Neuronal stem cell (in vitro differentiated cells): ENCODE data around the gene BCAS3.
"Not testable (repeated sequence)": the region's sequence is repeated elsewhere in the genome, so short reads cannot be mapped to it uniquely, and the experiment has no call there.

Source experiments
- DNase-seq: peaks from one replicate; pipeline ENCODE4 v3.0.0-alpha.2; 2013; ENCODE audit warnings: low spot score
- H2AFZ ChIP-seq: one replicate; pipeline ENCODE4 v1.6.1; 2013; ENCODE audit warnings: mild to moderate bottlenecking, low read length, inconsistent platforms
- H2AK5ac ChIP-seq: 2 replicates; pipeline ENCODE4 v1.6.1; 2013; ENCODE audit warnings: low read depth, mild to moderate bottlenecking, inconsistent platforms, low read length, moderate library complexity, mixed read lengths
- H2BK120ac ChIP-seq: 2 replicates; pipeline ENCODE4 v1.6.1; 2013; ENCODE audit warnings: low read depth, mild to moderate bottlenecking, inconsistent platforms, low read length, moderate library complexity, mixed read lengths
- H2BK12ac ChIP-seq: one replicate; pipeline ENCODE4 v1.6.1; 2013; ENCODE audit warnings: low read length, inconsistent platforms
- H2BK15ac ChIP-seq: 2 replicates; pipeline ENCODE4 v1.6.1; 2013; ENCODE audit warnings: mild to moderate bottlenecking, low read length, inconsistent platforms, mixed read lengths
- H2BK5ac ChIP-seq: one replicate; pipeline ENCODE4 v1.6.1; 2013; ENCODE audit warnings: inconsistent platforms, mild to moderate bottlenecking, low read length, moderate library complexity
- H3K14ac ChIP-seq: one replicate; pipeline ENCODE4 v1.6.1; 2013; ENCODE audit warnings: low read length, inconsistent platforms
- H3K18ac ChIP-seq: 2 replicates; pipeline ENCODE4 v1.6.1; 2013; ENCODE audit warnings: low read length, inconsistent platforms
- H3K23ac ChIP-seq: 2 replicates; pipeline ENCODE4 v1.6.1; 2013; ENCODE audit warnings: low read depth, mild to moderate bottlenecking, mixed read lengths, low read length, inconsistent platforms; ENCODE audit not compliant: poor library complexity
- H3K27ac ChIP-seq: replicated peaks from 3 replicates; pipeline ENCODE4 v1.5.1; 2013; ENCODE audit warnings: low read length, inconsistent platforms
- H3K27me3 ChIP-seq, 3 experiments: 2 replicates each; pipeline ENCODE4 v1.6.1; 2013; ENCODE audit warnings: low read length in 3 of 3, mild to moderate bottlenecking in 2 of 3, inconsistent platforms in 1 of 3, low read depth in 1 of 3, mixed read lengths in 1 of 3, moderate library complexity in 1 of 3; ENCODE audit not compliant: control insufficient read depth in 3 of 3, insufficient read depth in 3 of 3
- H3K36me3 ChIP-seq, 2 donors: replicated peaks in 1 of 2; 2 replicates each; pipeline ENCODE4 v1.6.1; 2013; ENCODE audit warnings: low read length in 2 of 2; ENCODE audit not compliant: control insufficient read depth in 2 of 2, insufficient read depth in 2 of 2
- H3K4ac ChIP-seq: 2 replicates; pipeline ENCODE4 v1.6.1; 2013; ENCODE audit warnings: inconsistent platforms, mild to moderate bottlenecking, low read length, moderate library complexity
- H3K4me1 ChIP-seq, 2 donors: 1 replicate in 1 of 2; 2 replicates in 1 of 2; pipeline ENCODE4 v1.6.1; 2013; ENCODE audit warnings: low read length in 2 of 2, low read depth in 1 of 2; ENCODE audit not compliant: control insufficient read depth in 2 of 2, insufficient read depth in 1 of 2
- H3K4me2 ChIP-seq: one replicate; pipeline ENCODE4 v1.6.1; 2013; ENCODE audit warnings: mild to moderate bottlenecking, low read length, inconsistent platforms; ENCODE audit not compliant: insufficient read depth, poor library complexity, severe bottlenecking
- H3K4me3 ChIP-seq, 2 donors: 2 replicates each; pipeline ENCODE4 v1.5.1; 2013; ENCODE audit warnings: low read length in 2 of 2, mild to moderate bottlenecking in 2 of 2, inconsistent platforms in 1 of 2, moderate library complexity in 1 of 2
- H3K79me1 ChIP-seq: one replicate; pipeline ENCODE4 v1.6.1; 2013; ENCODE audit warnings: low read depth, mild to moderate bottlenecking, inconsistent platforms, low read length, moderate library complexity
- H3K9ac ChIP-seq: one replicate; pipeline ENCODE4 v1.6.1; 2013; ENCODE audit warnings: mild to moderate bottlenecking, low read depth, low read length, inconsistent platforms; ENCODE audit not compliant: poor library complexity
- H3K9me3 ChIP-seq, 2 donors: replicated peaks in 1 of 2; 2 replicates each; pipeline versions ENCODE3 to v1.6.1; 2013; ENCODE audit warnings: low read length in 2 of 2, mild to moderate bottlenecking in 2 of 2, inconsistent platforms in 1 of 2, low read depth in 1 of 2, mixed read lengths in 1 of 2, moderate library complexity in 1 of 2; ENCODE audit not compliant: control insufficient read depth in 2 of 2, insufficient read depth in 1 of 2
- H4K8ac ChIP-seq: one replicate; pipeline ENCODE4 v1.6.1; 2013; ENCODE audit warnings: low read depth, mild to moderate bottlenecking, inconsistent platforms, low read length, moderate library complexity
- H4K91ac ChIP-seq: one replicate; pipeline ENCODE4 v1.6.1; 2013; ENCODE audit warnings: low read length, low read depth, mild to moderate bottlenecking, inconsistent platforms; ENCODE audit not compliant: poor library complexity
- WGBS, 2 donors: extraction: QIAGEN DNeasy Blood & Tissue Kit; methylation state at CpG; one replicate each; pipeline ENCODE4 v1.1.7; 2013; ENCODE audit warnings: missing lambda C conversion rate in 2 of 2, mixed read lengths in 1 of 2; ENCODE audit not compliant: insufficient read length in 2 of 2, insufficient replicate concordance in 1 of 2; ENCODE audit errors: extremely low coverage in 2 of 2; 5-methylcytosine and 5-hydroxymethylcytosine counted together

The BCAS3 gene

DNA sequence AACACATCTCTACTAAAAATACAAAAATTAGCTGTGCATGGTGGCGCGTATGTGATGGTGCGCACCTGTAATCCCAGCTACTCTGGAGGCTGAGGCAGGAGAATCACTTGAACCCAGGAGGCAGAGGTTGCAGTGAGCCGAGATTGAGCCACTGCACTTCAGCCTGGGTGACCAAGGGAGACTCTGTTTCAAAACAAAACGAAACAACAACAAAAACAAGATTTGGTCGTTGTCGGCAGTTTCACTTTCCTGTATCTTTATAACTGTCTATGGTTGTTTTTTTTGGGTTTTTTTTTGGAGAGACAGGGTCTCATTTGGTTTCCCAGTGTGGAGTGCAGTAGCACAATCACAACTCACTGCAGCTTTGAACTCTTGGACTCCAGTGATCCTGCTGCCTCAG, 8.9 kb upstream of the BCAS3 start:
- not testable (repeated sequence) for H3K79me1 ChIP-seq, H3K23ac ChIP-seq, H3K4me1 ChIP-seq, H2BK12ac ChIP-seq, H3K9me3 ChIP-seq, H3K14ac ChIP-seq, H4K8ac ChIP-seq, H3K18ac ChIP-seq, H3K4me3 ChIP-seq, H2BK5ac ChIP-seq, H2BK120ac ChIP-seq, H2AFZ ChIP-seq, H3K27ac ChIP-seq, DNase-seq, H2AK5ac ChIP-seq, H3K4me2 ChIP-seq, H2BK15ac ChIP-seq, H3K9ac ChIP-seq, H3K4ac ChIP-seq, H3K27me3 ChIP-seq, H4K91ac ChIP-seq
- peaks cover 2 to 32% of the 10 kb centered on the region in 2 donors for H3K36me3 ChIP-seq
- no CpG with 5 or more reads among the region's 7 CpGs for WGBS, 2 donors

DNA sequence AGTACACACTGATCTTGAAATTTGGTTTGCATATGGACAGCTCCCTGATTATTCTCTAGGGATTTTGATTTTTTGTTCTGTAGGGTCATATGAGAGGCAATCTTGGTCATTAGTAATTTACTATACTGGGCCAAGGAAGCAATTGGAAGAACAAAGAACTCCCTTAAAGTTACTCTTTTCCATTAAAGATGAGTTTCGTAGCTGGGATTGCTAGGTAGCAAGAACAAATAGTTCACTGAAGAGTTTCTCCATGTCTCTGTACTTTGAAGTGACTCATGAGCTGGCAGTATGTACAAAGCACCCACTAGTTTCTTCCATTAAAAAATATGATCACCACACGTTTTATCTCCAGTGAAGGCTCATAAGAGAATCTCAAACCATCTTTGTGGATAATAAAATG, 6.2 kb upstream of the BCAS3 start:
- H3K23ac ChIP-seq, result no peak overlapping the region
- H4K8ac ChIP-seq, result no peak overlapping the region
- no peak overlapping the region for H3K4me3 ChIP-seq
- H2AFZ ChIP-seq, result no peak overlapping the region
- H3K9ac ChIP-seq, result no peak overlapping the region
- H3K4me2 ChIP-seq, result no peak overlapping the region
- no peaks in the 10 kb centered on the region for H3K79me1 ChIP-seq
- H3K4ac ChIP-seq, result no peak overlapping the region
- WGBS, 2 donors, result no CpG with 5 or more reads among the region's 2 CpGs
- H3K27me3 ChIP-seq, result no peaks in the 10 kb centered on the region
- no peak overlapping the region for H2BK15ac ChIP-seq
- DNase-seq, result no peak
- no peak overlapping the region for H4K91ac ChIP-seq
- no peak overlapping the region for H2AK5ac ChIP-seq
- no peak overlapping the region for H2BK120ac ChIP-seq
- no peak overlapping the region for H3K18ac ChIP-seq
- no peaks in the 10 kb centered on the region for H3K9me3 ChIP-seq
- no peaks in the 10 kb centered on the region for H3K4me1 ChIP-seq
- H3K36me3 ChIP-seq, result peaks cover 0 to 5% of the 10 kb centered on the region in 2 donors
- no peak overlapping the region for H3K27ac ChIP-seq
- H3K14ac ChIP-seq, result no peak overlapping the region
- H2BK12ac ChIP-seq, result no peak overlapping the region
- no peak overlapping the region for H2BK5ac ChIP-seq

DNA sequence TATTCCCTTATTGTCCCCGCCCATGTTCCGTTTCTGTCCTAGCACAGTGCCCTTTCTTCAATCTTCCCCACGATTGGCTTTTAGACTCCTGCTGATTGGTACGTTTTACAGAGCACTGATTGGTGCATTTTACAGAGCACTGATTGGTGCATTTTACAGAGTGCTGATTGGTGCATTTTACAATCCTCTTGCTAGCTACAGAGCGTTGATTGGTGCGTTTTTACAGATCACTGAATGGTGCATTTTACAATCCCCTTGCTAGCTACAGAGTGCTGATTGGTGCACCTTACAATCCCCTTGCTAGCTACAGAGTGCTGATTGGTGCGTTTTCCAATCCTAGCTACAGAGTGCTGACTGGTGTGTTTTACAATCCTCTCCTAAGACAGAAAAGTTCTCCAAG, 3.0 kb upstream of the BCAS3 start:
- not testable (repeated sequence) for H3K23ac ChIP-seq, H2BK120ac ChIP-seq, H3K9me3 ChIP-seq, H3K4me3 ChIP-seq, H2BK15ac ChIP-seq, H3K18ac ChIP-seq, H2BK5ac ChIP-seq, H3K4ac ChIP-seq, H3K4me2 ChIP-seq, H3K27me3 ChIP-seq, H4K91ac ChIP-seq, H2BK12ac ChIP-seq, H2AK5ac ChIP-seq, H2AFZ ChIP-seq, DNase-seq, H3K36me3 ChIP-seq, H3K14ac ChIP-seq, H3K79me1 ChIP-seq, H4K8ac ChIP-seq, H3K27ac ChIP-seq, H3K9ac ChIP-seq, H3K4me1 ChIP-seq
- WGBS, 2 donors, result no CpG with 5 or more reads among the region's 7 CpGs

DNA sequence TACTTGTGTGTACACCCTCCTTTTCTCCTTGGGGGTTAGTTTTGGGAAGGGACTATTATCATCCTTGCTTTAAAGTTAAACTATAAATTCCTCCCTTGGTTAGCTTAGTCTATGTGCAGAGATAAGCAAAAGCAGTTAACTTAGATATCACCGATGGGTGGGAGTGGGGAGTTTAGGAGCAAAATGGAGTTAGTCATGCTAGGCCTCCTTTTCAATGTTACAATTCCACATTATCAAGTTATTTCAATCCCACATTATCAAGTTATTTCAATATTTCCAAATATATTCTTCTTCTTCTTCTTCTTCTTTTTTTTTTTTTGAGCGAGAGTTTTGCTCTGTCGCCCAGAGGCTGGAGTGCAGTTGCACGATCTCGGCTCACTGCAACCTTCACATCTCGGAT, 1.7 kb upstream of the BCAS3 start:
- Histone ChIP-seq H3K18ac (no peak overlapping the region), H3K4me2 (no peak overlapping the region), H4K91ac (no peak overlapping the region), H2BK5ac (no peak overlapping the region), H3K14ac (no peak overlapping the region), H3K23ac (no peak overlapping the region), H4K8ac (no peak overlapping the region), H3K27me3 (no peaks in the 10 kb centered on the region), H3K9ac (no peak overlapping the region), H3K36me3 (no peaks in the 10 kb centered on the region), H3K79me1 (no peaks in the 10 kb centered on the region), H2BK15ac (no peak overlapping the region), H2AK5ac (no peak overlapping the region), H3K4ac (no peak overlapping the region), H2BK12ac (no peak overlapping the region), H3K4me1 (peaks cover 0 to 5% of the 10 kb centered on the region in 2 donors), H3K4me3 (no peak overlapping the region), H2AFZ (no peak overlapping the region), H3K27ac (no peak overlapping the region), H3K9me3 (no peaks in the 10 kb centered on the region), H2BK120ac (no peak overlapping the region)
- no CpG with 5 or more reads among the region's 6 CpGs for WGBS, 2 donors
- no peak for DNase-seq
